PC-9 (cell line): ENCODE data around the gene SC5D. TPM values are rescaled to one million over a fixed set of nuclear protein-coding genes. Genes with fewer than 3 reads are reported as not detected.

Source experiments
- BruUV-seq: library from RNA; stranded (reverse); fragments of 400-500 nt; replicated peaks from 2 replicates; lab custom pipeline; 2021; lab: Mats Ljungman, UMichigan
- CTCF ChIA-PET: fragments of 300-600 bp; sonication (Branson Sonifier 250); formaldehyde crosslinking; loops from one replicate; lab custom pipeline; 2022; ENCODE audit warnings: antibody characterized with exemption; lab: Charles Lee
- POLR2A ChIA-PET: fragments of 300-600 bp; sonication (Branson Sonifier 250); formaldehyde crosslinking; loops from one replicate; lab custom pipeline; 2022; ENCODE audit warnings: antibody characterized with exemption; ENCODE audit not compliant: unreplicated experiment; lab: Charles Lee
- DNase-seq, 2 experiments: peaks; one replicate each; pipeline versions ENCODE4 v3.0.0 to v3.0.0-alpha.2; 2015 to 2022; ENCODE audit warnings: mixed read lengths in 1 of 2
- H2AFZ ChIP-seq: fragments of 200-600 bp; sonication (generic); 2 replicates; pipeline ENCODE4 v1.8.1; 2017; ENCODE audit warnings: antibody characterized with exemption
- H3F3A ChIP-seq: fragments of 200-600 bp; sonication (generic); 2 replicates; pipeline ENCODE4 v1.8.1; 2017; ENCODE audit warnings: antibody characterized with exemption, mild to moderate bottlenecking, low read depth; ENCODE audit not compliant: insufficient read depth
- H3K27ac ChIP-seq: fragments of 200-600 bp; sonication (generic); 2 replicates; pipeline ENCODE4 v1.6.1; 2016; ENCODE audit warnings: mixed run types
- H3K27me3 ChIP-seq: fragments of 200-600 bp; sonication (generic); 2 replicates; pipeline ENCODE4 v1.6.1; 2016; ENCODE audit warnings: low read depth, mixed run types; ENCODE audit not compliant: insufficient read depth
- H3K36me3 ChIP-seq: fragments of 200-600 bp; sonication (generic); 2 replicates; pipeline ENCODE4 v1.6.1; 2016; ENCODE audit warnings: low read depth, mixed run types
- H3K4me1 ChIP-seq: fragments of 200-600 bp; sonication (generic); replicated peaks from 2 replicates; pipeline ENCODE4 v1.6.1; 2016; ENCODE audit warnings: mixed run types; ENCODE audit not compliant: insufficient read depth
- H3K4me2 ChIP-seq: fragments of 200-600 bp; sonication (generic); 2 replicates; pipeline ENCODE4 v1.6.1; 2017; ENCODE audit warnings: mixed run types
- H3K4me3 ChIP-seq: fragments of 200-600 bp; sonication (generic); 2 replicates; pipeline ENCODE4 v1.6.1; 2016; ENCODE audit warnings: mixed run types
- H3K79me2 ChIP-seq: fragments of 200-600 bp; sonication (generic); 2 replicates; pipeline ENCODE4 v1.6.1; 2017; ENCODE audit warnings: low read depth, mixed run types
- H3K9me2 ChIP-seq: fragments of 200-600 bp; sonication (generic); 2 replicates; pipeline ENCODE4 v1.8.1; 2017; ENCODE audit warnings: mild to moderate bottlenecking; ENCODE audit not compliant: insufficient read depth
- H3K9me3 ChIP-seq: fragments of 200-600 bp; sonication (generic); 2 replicates; pipeline ENCODE4 v1.8.1; 2016; ENCODE audit warnings: low read depth; ENCODE audit not compliant: insufficient read depth
- H4K20me1 ChIP-seq: fragments of 200-600 bp; sonication (generic); 2 replicates; pipeline ENCODE4 v1.8.1; 2017; ENCODE audit not compliant: insufficient read depth
- EZH2 ChIP-seq: fragments of 200-600 bp; sonication (generic); IDR thresholded peaks from 2 replicates; pipeline ENCODE4 v1.8.0; 2017; ENCODE audit warnings: antibody characterized with exemption, low read depth
- intact Hi-C: fragments of 100-400 bp; cut with micrococcal nuclease; formaldehyde crosslinking; loops from one replicate; pipeline ENCODE4 v1.10.0; 2022; ENCODE audit not compliant: unreplicated experiment
- total RNA-seq: library from RNA; stranded (reverse); gene quantifications from 2 replicates; pipeline ENCODE4 v1.2.3, GENCODE V29; 2021
- TF ChIP-seq, protein P1 (sequence below): fragments of 200-600 bp; sonication (generic); conservative IDR thresholded peaks from 2 replicates; pipeline ENCODE4 v1.6.1; 2017; ENCODE audit warnings: mixed run types, antibody characterized with exemption, mild to moderate bottlenecking, moderate library complexity

SC5D gene
- total RNA-seq, 1 experiment from 2014 or later = 16.9 TPM

DNA sequence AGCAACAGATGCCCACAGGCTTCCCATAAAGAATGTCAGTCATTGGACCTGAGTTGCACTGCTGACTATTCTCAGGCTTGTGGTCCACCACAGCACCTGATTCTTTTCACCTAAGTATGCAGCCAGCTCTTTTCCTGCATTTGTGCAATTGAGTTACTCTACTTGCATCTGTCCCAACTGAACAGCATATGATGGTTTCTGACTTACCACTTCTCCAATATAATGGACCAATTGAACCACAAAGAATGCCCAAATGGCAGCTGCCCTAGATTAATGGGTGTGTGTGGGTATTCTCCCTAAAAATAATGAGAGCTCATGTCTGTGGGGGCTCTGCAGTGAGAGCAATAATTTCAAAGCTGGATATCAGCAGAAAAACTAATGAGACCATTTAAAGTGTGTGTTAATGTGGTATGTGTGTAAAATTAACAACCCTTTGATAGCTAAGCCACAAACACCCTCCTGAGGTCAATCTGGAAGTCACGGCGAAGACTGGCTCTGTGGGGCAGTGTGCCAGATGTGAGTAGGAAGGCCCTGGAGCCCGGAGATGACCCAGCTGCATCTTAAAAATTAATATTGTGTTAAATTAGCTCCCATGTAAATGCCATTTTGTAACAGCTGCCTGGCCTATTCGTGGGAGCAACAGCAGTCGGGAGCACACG lies 43.8 kb downstream of the SC5D start:
- Histone ChIP-seq H3K9me3 (no peaks in the 10 kb centered on the region), H3K9me2 (no peaks in the 10 kb centered on the region), H4K20me1 (no peaks in the 10 kb centered on the region), H3K79me2 (no peaks in the 10 kb centered on the region), H3K4me2 (no peak overlapping the region), H3K27me3 (peaks cover 96% of the 10 kb centered on the region), H3K4me1 (no peaks in the 10 kb centered on the region), H3K4me3 (no peak overlapping the region), H2AFZ (no peak overlapping the region), H3F3A (no peaks in the 10 kb centered on the region), H3K27ac (no peak overlapping the region), H3K36me3 (no peaks in the 10 kb centered on the region)
- intact Hi-C loops = no loop called here
- ChIA-PET CTCF (no interaction called here), POLR2A (no interaction called here)
- DNase-seq = no peak
- BruUV-seq = no TSS peak
- no peak for TF ChIP-seq EZH2
- TF ChIP-seq, protein P1, sequence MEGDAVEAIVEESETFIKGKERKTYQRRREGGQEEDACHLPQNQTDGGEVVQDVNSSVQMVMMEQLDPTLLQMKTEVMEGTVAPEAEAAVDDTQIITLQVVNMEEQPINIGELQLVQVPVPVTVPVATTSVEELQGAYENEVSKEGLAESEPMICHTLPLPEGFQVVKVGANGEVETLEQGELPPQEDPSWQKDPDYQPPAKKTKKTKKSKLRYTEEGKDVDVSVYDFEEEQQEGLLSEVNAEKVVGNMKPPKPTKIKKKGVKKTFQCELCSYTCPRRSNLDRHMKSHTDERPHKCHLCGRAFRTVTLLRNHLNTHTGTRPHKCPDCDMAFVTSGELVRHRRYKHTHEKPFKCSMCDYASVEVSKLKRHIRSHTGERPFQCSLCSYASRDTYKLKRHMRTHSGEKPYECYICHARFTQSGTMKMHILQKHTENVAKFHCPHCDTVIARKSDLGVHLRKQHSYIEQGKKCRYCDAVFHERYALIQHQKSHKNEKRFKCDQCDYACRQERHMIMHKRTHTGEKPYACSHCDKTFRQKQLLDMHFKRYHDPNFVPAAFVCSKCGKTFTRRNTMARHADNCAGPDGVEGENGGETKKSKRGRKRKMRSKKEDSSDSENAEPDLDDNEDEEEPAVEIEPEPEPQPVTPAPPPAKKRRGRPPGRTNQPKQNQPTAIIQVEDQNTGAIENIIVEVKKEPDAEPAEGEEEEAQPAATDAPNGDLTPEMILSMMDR = no peak

DNA sequence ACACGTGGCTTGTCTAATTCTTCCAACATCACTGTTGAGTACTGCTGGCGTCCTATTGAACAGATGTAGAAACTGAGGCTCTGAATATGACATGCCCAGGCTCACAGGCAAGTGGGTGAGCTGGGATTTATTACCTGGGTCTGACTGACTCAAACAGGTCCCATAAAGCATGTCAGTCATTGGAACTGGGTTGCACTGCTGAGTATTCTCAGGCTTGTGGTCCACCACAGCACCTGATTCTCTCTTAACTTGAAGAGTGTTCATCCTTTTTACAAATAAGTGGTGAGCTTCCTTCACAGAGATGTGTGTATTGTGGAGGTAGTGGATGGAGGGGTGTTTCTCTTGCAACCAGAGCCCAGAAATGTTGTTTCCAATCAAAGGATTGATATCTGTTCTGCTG lies 44.5 kb downstream of the SC5D start:
- no TSS peak for BruUV-seq
- ChIA-PET CTCF (no interaction called here), POLR2A (no interaction called here)
- Histone ChIP-seq H3K4me1 (no peaks in the 10 kb centered on the region), H3K4me2 (no peak overlapping the region), H3K4me3 (no peak overlapping the region), H3K9me2 (no peaks in the 10 kb centered on the region), H3K27ac (no peak overlapping the region), H3K79me2 (no peaks in the 10 kb centered on the region), H3K36me3 (no peaks in the 10 kb centered on the region), H3K9me3 (no peaks in the 10 kb centered on the region), H3K27me3 (peaks cover 97% of the 10 kb centered on the region), H2AFZ (no peak overlapping the region), H3F3A (no peaks in the 10 kb centered on the region), H4K20me1 (no peaks in the 10 kb centered on the region)
- intact Hi-C loops = no loop called here
- TF ChIP-seq EZH2 = no peak
- TF ChIP-seq, protein P1 = no peak
- no peak for DNase-seq

DNA sequence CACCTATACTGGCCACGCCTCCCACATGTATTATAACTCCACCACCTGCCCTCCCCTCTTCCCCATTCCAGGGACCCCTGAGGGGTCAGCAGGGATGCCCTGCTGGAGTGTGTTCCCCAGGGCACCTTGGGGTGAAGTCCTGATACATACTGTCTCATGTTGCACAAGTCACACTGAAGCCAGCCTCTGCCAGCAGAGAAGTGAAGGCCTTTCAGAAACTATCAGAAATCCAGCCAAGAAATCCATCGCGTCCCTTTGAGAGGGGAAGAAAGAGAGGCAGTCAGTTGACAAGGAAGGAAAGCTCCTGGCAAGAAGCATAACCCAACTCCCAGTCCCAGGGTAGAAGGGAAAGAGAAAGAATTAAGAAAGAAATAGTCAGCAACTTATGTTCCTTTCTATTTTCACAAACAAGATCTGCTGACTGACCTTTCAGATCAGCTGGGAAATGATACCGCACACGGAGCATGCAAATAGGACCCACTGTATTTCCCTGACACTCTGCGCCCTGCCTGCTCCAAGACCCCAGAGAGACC lies 45.2 kb downstream of the SC5D start:
- Histone ChIP-seq H3K27ac (no peak overlapping the region), H3K9me2 (no peaks in the 10 kb centered on the region), H3K9me3 (no peaks in the 10 kb centered on the region), H3K4me1 (no peaks in the 10 kb centered on the region), H2AFZ (no peak overlapping the region), H3K27me3 (peaks cover 93% of the 10 kb centered on the region), H3K36me3 (no peaks in the 10 kb centered on the region), H3K4me3 (no peak overlapping the region), H4K20me1 (no peaks in the 10 kb centered on the region), H3K4me2 (no peak overlapping the region), H3F3A (no peaks in the 10 kb centered on the region), H3K79me2 (no peaks in the 10 kb centered on the region)
- intact Hi-C loops = no loop called here
- no peak for DNase-seq
- BruUV-seq = no TSS peak
- ChIA-PET CTCF (no interaction called here), POLR2A (no interaction called here)
- TF ChIP-seq EZH2 = no peak
- TF ChIP-seq, protein P1 = no peak
